Activated naive CD4-positive, alpha-beta T cell treated with anti-CD3 and anti-CD28 coated beads, Interleukin-2, amount 10 ng/mL, durations not matched to agents 7 days and 5 days (primary cell): ENCODE results near the gene CTBP2.

ENCODE experiments used
- CTCF ChIA-PET: fragments of 350-600 bp; sonication (Branson Sonifier 250); formaldehyde crosslinking; loops from one replicate; lab custom pipeline; 2021; ENCODE audit warnings: antibody characterized with exemption; lab: Charles Lee
- DNase-seq: peaks from one replicate; pipeline ENCODE4 v3.0.0-alpha.2; 2020
- H3K27ac Mint-ChIP-seq: one replicate; pipeline ENCODE4 v1.8.0; 2021; ENCODE audit warnings: mild to moderate bottlenecking, moderate library complexity, mixed read lengths
- H3K27me3 Mint-ChIP-seq: one replicate; pipeline ENCODE4 v1.8.0; 2021; ENCODE audit warnings: mild to moderate bottlenecking, mixed read lengths
- H3K36me3 Mint-ChIP-seq: one replicate; pipeline ENCODE4 v1.8.0; 2021; ENCODE audit warnings: mixed read lengths
- H3K4me1 Mint-ChIP-seq: one replicate; pipeline ENCODE4 v1.8.0; 2021; ENCODE audit warnings: mixed read lengths
- H3K4me3 Mint-ChIP-seq: one replicate; pipeline ENCODE4 v1.8.0; 2021; ENCODE audit warnings: mild to moderate bottlenecking, moderate library complexity, mixed read lengths
- H3K9me3 Mint-ChIP-seq: one replicate; pipeline ENCODE4 v1.8.0; 2021; ENCODE audit warnings: mixed read lengths

The CTBP2 gene

GRCh38 chr10:125107166-125107949 is 53.0 kb downstream of the CTBP2 start:
- Mint-ChIP-seq H3K36me3 (no peaks in the 10 kb centered on the region), H3K4me3 (no peak overlapping the region), H3K27me3 (no peaks in the 10 kb centered on the region), H3K4me1 (no peaks in the 10 kb centered on the region), H3K27ac (no peak overlapping the region), H3K9me3 (no peaks in the 10 kb centered on the region)
- CTCF ChIA-PET, result no interaction called here
- DNase-seq, result no peak

- Mint-ChIP-seq H3K36me3 (no peaks in the 10 kb centered on the region), H3K27ac (no peak overlapping the region), H3K4me3 (no peak overlapping the region), H3K9me3 (no peaks in the 10 kb centered on the region), H3K4me1 (no peaks in the 10 kb centered on the region), H3K27me3 (no peaks in the 10 kb centered on the region)
- DNase-seq, result no peak
- CTCF ChIA-PET, result no interaction called here
These were observed 53.8 kb downstream of the CTBP2 start for GRCh38 chr10:125106586-125106985.

- Mint-ChIP-seq H3K27me3 (no peaks in the 10 kb centered on the region), H3K27ac (no peak overlapping the region), H3K9me3 (no peaks in the 10 kb centered on the region), H3K4me3 (no peak overlapping the region), H3K4me1 (no peaks in the 10 kb centered on the region), H3K36me3 (no peaks in the 10 kb centered on the region)
- CTCF ChIA-PET, result no interaction called here
- no peak for DNase-seq
These were observed 54.6 kb downstream of the CTBP2 start for GRCh38 chr10:125105706-125106255.

GRCh38 chr10:125105155-125105554 is 55.2 kb downstream of the CTBP2 start:
- Mint-ChIP-seq H3K9me3 (no peaks in the 10 kb centered on the region), H3K27me3 (no peaks in the 10 kb centered on the region), H3K36me3 (no peaks in the 10 kb centered on the region), H3K4me3 (no peak overlapping the region), H3K27ac (no peak overlapping the region), H3K4me1 (no peaks in the 10 kb centered on the region)
- no peak for DNase-seq
- CTCF ChIA-PET, result no interaction called here

GRCh38 chr10:125104559-125104958 is 55.8 kb downstream of the CTBP2 start:
- Mint-ChIP-seq H3K27me3 (no peaks in the 10 kb centered on the region), H3K27ac (no peak overlapping the region), H3K4me1 (no peaks in the 10 kb centered on the region), H3K9me3 (no peaks in the 10 kb centered on the region), H3K4me3 (no peak overlapping the region), H3K36me3 (no peaks in the 10 kb centered on the region)
- no peak for DNase-seq
- CTCF ChIA-PET, result no interaction called here

GRCh38 chr10:125103924-125104323 is 56.4 kb downstream of the CTBP2 start:
- no peaks in the 10 kb centered on the region for H3K36me3 Mint-ChIP-seq
- H3K27ac Mint-ChIP-seq, result no peak overlapping the region
- H3K9me3 Mint-ChIP-seq, result no peaks in the 10 kb centered on the region
- no peak for DNase-seq
- H3K27me3 Mint-ChIP-seq, result no peaks in the 10 kb centered on the region
- CTCF ChIA-PET, result no interaction called here
- no peaks in the 10 kb centered on the region for H3K4me1 Mint-ChIP-seq
- H3K4me3 Mint-ChIP-seq, result no peak overlapping the region

- H3K4me1 Mint-ChIP-seq, result no peaks in the 10 kb centered on the region
- H3K27me3 Mint-ChIP-seq, result no peaks in the 10 kb centered on the region
- H3K4me3 Mint-ChIP-seq, result no peak overlapping the region
- no peak for DNase-seq
- CTCF ChIA-PET, result no interaction called here
- no peak overlapping the region for H3K27ac Mint-ChIP-seq
- no peaks in the 10 kb centered on the region for H3K36me3 Mint-ChIP-seq
- no peaks in the 10 kb centered on the region for H3K9me3 Mint-ChIP-seq
These were observed 56.9 kb downstream of the CTBP2 start for GRCh38 chr10:125103466-125103865.

- Mint-ChIP-seq H3K4me1 (no peaks in the 10 kb centered on the region), H3K27me3 (no peaks in the 10 kb centered on the region), H3K36me3 (no peaks in the 10 kb centered on the region), H3K27ac (no peak overlapping the region), H3K4me3 (no peak overlapping the region), H3K9me3 (no peaks in the 10 kb centered on the region)
- CTCF ChIA-PET, result no interaction called here
- DNase-seq, result no peak
These were observed 57.5 kb downstream of the CTBP2 start for GRCh38 chr10:125102821-125103220.

- H3K4me3 Mint-ChIP-seq, result no peak overlapping the region
- H3K27me3 Mint-ChIP-seq, result no peaks in the 10 kb centered on the region
- H3K27ac Mint-ChIP-seq, result no peak overlapping the region
- H3K9me3 Mint-ChIP-seq, result no peaks in the 10 kb centered on the region
- no peak for DNase-seq
- H3K4me1 Mint-ChIP-seq, result no peaks in the 10 kb centered on the region
- CTCF ChIA-PET, result no interaction called here
- no peaks in the 10 kb centered on the region for H3K36me3 Mint-ChIP-seq
These were observed 58.1 kb downstream of the CTBP2 start for GRCh38 chr10:125102246-125102645.

GRCh38 chr10:125101581-125101980 is 58.8 kb downstream of the CTBP2 start:
- CTCF ChIA-PET, result no interaction called here

GRCh38 chr10:125101049-125101448 is 59.3 kb downstream of the CTBP2 start:
- H3K9me3 Mint-ChIP-seq, result no peaks in the 10 kb centered on the region
- no peak overlapping the region for H3K4me3 Mint-ChIP-seq
- CTCF ChIA-PET, result no interaction called here
- no peak for DNase-seq
- H3K4me1 Mint-ChIP-seq, result no peaks in the 10 kb centered on the region
- H3K27me3 Mint-ChIP-seq, result no peaks in the 10 kb centered on the region
- H3K27ac Mint-ChIP-seq, result no peak overlapping the region
- H3K36me3 Mint-ChIP-seq, result no peaks in the 10 kb centered on the region

More at GRCh38 chr10:125101581-125101980, 58.8 kb downstream of the CTBP2 start:
- no peak overlapping the region for H3K27ac Mint-ChIP-seq
- H3K27me3 Mint-ChIP-seq, result no peaks in the 10 kb centered on the region
- no peaks in the 10 kb centered on the region for H3K36me3 Mint-ChIP-seq
- H3K9me3 Mint-ChIP-seq, result no peaks in the 10 kb centered on the region
- no peaks in the 10 kb centered on the region for H3K4me1 Mint-ChIP-seq
- no peak for DNase-seq
- H3K4me3 Mint-ChIP-seq, result no peak overlapping the region

- CTCF ChIA-PET, result no interaction called here
- Mint-ChIP-seq H3K36me3 (no peaks in the 10 kb centered on the region), H3K9me3 (no peaks in the 10 kb centered on the region), H3K4me1 (no peaks in the 10 kb centered on the region), H3K27ac (no peak overlapping the region), H3K27me3 (no peaks in the 10 kb centered on the region), H3K4me3 (no peak overlapping the region)
- DNase-seq, result no peak
These were observed 62.8 kb downstream of the CTBP2 start for GRCh38 chr10:125097409-125098070.

- CTCF ChIA-PET, result no interaction called here
- Mint-ChIP-seq H3K27me3 (no peaks in the 10 kb centered on the region), H3K36me3 (no peaks in the 10 kb centered on the region), H3K4me1 (no peaks in the 10 kb centered on the region), H3K4me3 (no peak overlapping the region), H3K9me3 (no peaks in the 10 kb centered on the region), H3K27ac (no peak overlapping the region)
- no peak for DNase-seq
These were observed 63.4 kb downstream of the CTBP2 start for GRCh38 chr10:125096975-125097374.

GRCh38 chr10:125096371-125096770 is 64.0 kb downstream of the CTBP2 start:
- no peak overlapping the region for H3K4me3 Mint-ChIP-seq
- H3K27me3 Mint-ChIP-seq, result no peaks in the 10 kb centered on the region
- no peak for DNase-seq
- no peaks in the 10 kb centered on the region for H3K36me3 Mint-ChIP-seq
- no peaks in the 10 kb centered on the region for H3K4me1 Mint-ChIP-seq
- CTCF ChIA-PET, result no interaction called here
- no peaks in the 10 kb centered on the region for H3K9me3 Mint-ChIP-seq
- no peak overlapping the region for H3K27ac Mint-ChIP-seq

GRCh38 chr10:125095776-125096175 is 64.6 kb downstream of the CTBP2 start:
- CTCF ChIA-PET, result no interaction called here
- no peaks in the 10 kb centered on the region for H3K9me3 Mint-ChIP-seq
- H3K27me3 Mint-ChIP-seq, result no peaks in the 10 kb centered on the region
- DNase-seq, result no peak
- no peak overlapping the region for H3K4me3 Mint-ChIP-seq
- no peaks in the 10 kb centered on the region for H3K36me3 Mint-ChIP-seq
- no peak overlapping the region for H3K27ac Mint-ChIP-seq
- H3K4me1 Mint-ChIP-seq, result no peaks in the 10 kb centered on the region
